IMR-90 (cell line): ENCODE measurements around the gene PLXNB3. TPM values are rescaled to one million over a fixed set of nuclear protein-coding genes. Genes with fewer than 3 reads are reported as not detected.

Experiments
- ATAC-seq: fragments of 200-7000 bp; cut with Tn5 transposase; 2 replicates; pipeline ENCODE4 v1.9.1; 2020; ENCODE audit warnings: low read depth, mild to moderate bottlenecking, moderate library complexity
- BruUV-seq: library from RNA; stranded (reverse); fragments of 400-500 nt; replicated peaks from 2 replicates; lab custom pipeline; 2021; lab: Mats Ljungman, UMichigan
- CTCF ChIA-PET: fragments of 300-600 bp; formaldehyde crosslinking; extraction: SDS; loops from one replicate; lab custom pipeline; 2021; ENCODE audit warnings: antibody characterized with exemption; lab: Yijun Ruan, JAX
- POLR2A ChIA-PET: fragments of 300-600 bp; sonication (Branson Sonifier 250); formaldehyde crosslinking; loops from one replicate; lab custom pipeline; 2022; ENCODE audit warnings: antibody characterized with exemption; ENCODE audit not compliant: unreplicated experiment; lab: Charles Lee
- DNase-seq: peaks from one replicate; pipeline ENCODE4 v3.0.0; 2013
- H2AFZ ChIP-seq: replicated peaks from 2 replicates; pipeline ENCODE3; 2013; ENCODE audit warnings: low read length, mild to moderate bottlenecking; ENCODE audit not compliant: poor library complexity
- H2AK5ac ChIP-seq: 2 replicates; pipeline ENCODE4 v1.6.1; 2013; ENCODE audit warnings: low read depth, low read length, inconsistent platforms
- H2AK9ac ChIP-seq: replicated peaks from 2 replicates; pipeline ENCODE3; 2013; ENCODE audit warnings: mild to moderate bottlenecking, low read depth, low read length, moderate library complexity; ENCODE audit not compliant: poor library complexity
- H2BK120ac ChIP-seq: 2 replicates; pipeline ENCODE4 v1.6.1; 2013; ENCODE audit warnings: low read depth, low read length, inconsistent platforms
- H2BK15ac ChIP-seq: 3 replicates; pipeline ENCODE4 v1.6.1; 2013; ENCODE audit warnings: low read depth, low read length, inconsistent platforms
- H2BK20ac ChIP-seq: 2 replicates; pipeline ENCODE4 v1.6.1; 2013; ENCODE audit warnings: low read depth, mild to moderate bottlenecking, inconsistent platforms, low read length, moderate library complexity
- H2BK5ac ChIP-seq: 2 replicates; pipeline ENCODE4 v1.6.1; 2013; ENCODE audit warnings: mild to moderate bottlenecking, low read depth, low read length, inconsistent platforms; ENCODE audit not compliant: poor library complexity, severe bottlenecking
- H3K14ac ChIP-seq: replicated peaks from 2 replicates; pipeline ENCODE4 v1.6.1; 2013; ENCODE audit warnings: low read depth, low read length, inconsistent platforms
- H3K18ac ChIP-seq: 2 replicates; pipeline ENCODE4 v1.6.1; 2013; ENCODE audit warnings: low read depth, low read length, control low read depth
- H3K23ac ChIP-seq: 2 replicates; pipeline ENCODE4 v1.6.1; 2013; ENCODE audit warnings: low read depth, low read length, inconsistent platforms
- H3K27ac ChIP-seq: 2 replicates; pipeline ENCODE4 v1.5.1; 2013; ENCODE audit warnings: mild to moderate bottlenecking, control low read depth, low read length; ENCODE audit not compliant: insufficient read depth
- H3K27me3 ChIP-seq: 2 replicates; pipeline ENCODE4 v1.6.1; 2013; ENCODE audit warnings: low read length; ENCODE audit not compliant: control insufficient read depth, insufficient read depth
- H3K36me3 ChIP-seq: 2 replicates; pipeline ENCODE4 v1.6.1; 2013; ENCODE audit warnings: low read length, mixed read lengths; ENCODE audit not compliant: control insufficient read depth, insufficient read depth
- H3K4ac ChIP-seq: 2 replicates; pipeline ENCODE4 v1.6.1; 2013; ENCODE audit warnings: low read depth, low read length, inconsistent platforms
- H3K4me1 ChIP-seq: 2 replicates; pipeline ENCODE4 v1.6.1; 2013; ENCODE audit warnings: low read length, mixed read lengths; ENCODE audit not compliant: control insufficient read depth, insufficient read depth
- H3K4me2 ChIP-seq: 2 replicates; pipeline ENCODE4 v1.6.1; 2013; ENCODE audit warnings: low read depth, mild to moderate bottlenecking, control low read depth, low read length, moderate library complexity
- H3K4me3 ChIP-seq: 2 replicates; pipeline ENCODE4 v1.5.1; 2013; ENCODE audit warnings: low read depth, mild to moderate bottlenecking, control low read depth, low read length, moderate library complexity; ENCODE audit not compliant: insufficient read depth
- H3K56ac ChIP-seq: 2 replicates; pipeline ENCODE4 v1.6.1; 2013; ENCODE audit warnings: low read length, inconsistent platforms; ENCODE audit not compliant: insufficient read depth; ENCODE audit errors: extremely low read depth
- H3K79me1 ChIP-seq, 2 experiments: 2 replicates each; pipeline ENCODE4 v1.6.1; 2013; ENCODE audit warnings: low read length in 2 of 2, inconsistent platforms in 1 of 2, low read depth in 1 of 2
- H3K9ac ChIP-seq: 2 replicates; pipeline ENCODE4 v1.6.1; 2013; ENCODE audit warnings: low read depth, low read length, control low read depth
- H3K9me1 ChIP-seq: 2 replicates; pipeline ENCODE4 v1.6.1; 2013; ENCODE audit warnings: low read length, inconsistent platforms; ENCODE audit not compliant: insufficient read depth
- H3K9me3 ChIP-seq: 2 replicates; pipeline ENCODE4 v1.6.1; 2013; ENCODE audit warnings: low read length; ENCODE audit not compliant: control insufficient read depth, insufficient read depth
- H4K20me1 ChIP-seq: 2 replicates; pipeline ENCODE4 v1.6.1; 2013; ENCODE audit warnings: low read length, inconsistent platforms; ENCODE audit not compliant: insufficient read depth
- H4K5ac ChIP-seq: 2 replicates; pipeline ENCODE4 v1.6.1; 2013; ENCODE audit warnings: mild to moderate bottlenecking, low read depth, low read length, control low read depth
- H4K8ac ChIP-seq, 2 experiments: 2 replicates each; pipeline ENCODE4 v1.6.1; 2013; ENCODE audit warnings: low read depth in 2 of 2, low read length in 2 of 2, control low read depth in 1 of 2, inconsistent platforms in 1 of 2
- H4K91ac ChIP-seq: 2 replicates; pipeline ENCODE4 v1.6.1; 2013; ENCODE audit warnings: low read depth, low read length, inconsistent platforms; ENCODE audit not compliant: insufficient read depth
- BHLHE40 ChIP-seq: fragments of 150-350 bp; IDR thresholded peaks from 2 replicates; pipeline ENCODE4 v1.6.1; 2016; ENCODE audit warnings: mild to moderate bottlenecking, low read depth, low read length
- CEBPB ChIP-seq: IDR thresholded peaks from 2 replicates; pipeline ENCODE4 v1.6.1; 2012; ENCODE audit warnings: low read depth, low read length, improper control_type of control experiment
- CHD1 ChIP-seq: IDR thresholded peaks from 2 replicates; pipeline ENCODE4 v1.6.1; 2012; ENCODE audit warnings: low read depth, low read length, improper control_type of control experiment
- ELK1 ChIP-seq: fragments of 150-350 bp; IDR thresholded peaks from 2 replicates; pipeline ENCODE4 v1.6.1; 2016; ENCODE audit warnings: low read depth, mild to moderate bottlenecking, low read length, moderate library complexity, borderline replicate concordance
- FOS ChIP-seq: fragments of 150-350 bp; IDR thresholded peaks from 2 replicates; pipeline ENCODE4 v1.6.1; 2016; ENCODE audit warnings: low read depth, low read length
- MAZ ChIP-seq: IDR thresholded peaks from 2 replicates; pipeline ENCODE4 v1.6.1; 2012; ENCODE audit warnings: low read depth, mild to moderate bottlenecking, low read length, improper control_type of control experiment, moderate library complexity, borderline replicate concordance
- NFE2L2 ChIP-seq: fragments of 150-350 bp; IDR thresholded peaks from 2 replicates; pipeline ENCODE4 v1.6.1; 2016; ENCODE audit warnings: low read depth, mild to moderate bottlenecking, low read length
- RAD21 ChIP-seq: IDR thresholded peaks from 2 replicates; pipeline ENCODE4 v1.6.1; 2012; ENCODE audit warnings: low read length, improper control_type of control experiment
- RFX5 ChIP-seq: IDR thresholded peaks from 2 replicates; pipeline ENCODE4 v1.8.0; 2012; ENCODE audit warnings: low read depth, mild to moderate bottlenecking, low read length, moderate library complexity
- USF2 ChIP-seq: fragments of 150-350 bp; IDR thresholded peaks from 2 replicates; pipeline ENCODE4 v1.6.1; 2017; ENCODE audit warnings: mild to moderate bottlenecking, antibody characterized with exemption, low read length, low read depth
- WGBS, 2 experiments: methylation state at CpG; one replicate each; pipeline versions ENCODE4 v1.1.5 to v1.1.7; 2013; ENCODE audit warnings: missing lambda C conversion rate in 2 of 2; ENCODE audit not compliant: insufficient read length in 1 of 2; ENCODE audit errors: extremely low coverage in 2 of 2; 5-methylcytosine and 5-hydroxymethylcytosine counted together
- dilution Hi-C: fragments of 300-500 bp; cut with HindIII; formaldehyde crosslinking; loops from one replicate; pipeline ENCODE4 v1.14.3; 2018; ENCODE audit warnings: low sequenced_read_pairs; ENCODE audit not compliant: unreplicated experiment
- in situ Hi-C: fragments of 300-500 bp; cut with MboI; formaldehyde crosslinking; loops from 3 replicates; pipeline ENCODE4 v1.14.3; 2019; ENCODE audit warnings: low sequenced_read_pairs, inconsistent platforms, mixed read lengths
- intact Hi-C: fragments of 100-400 bp; cut with micrococcal nuclease; formaldehyde crosslinking; loops from 2 replicates; pipeline ENCODE4 v1.10.0; 2022
- polyA plus RNA-seq, 3 experiments: library from polyadenylated mRNA; depleted of rRNA; stranded (reverse); fragments of >200 nt; gene quantifications; 2 replicates each; pipeline ENCODE4 v1.2.3, GENCODE V29; 2012; ENCODE audit warnings: low replicate concordance in 1 of 3
- total RNA-seq: library from RNA; depleted of rRNA; stranded (reverse); fragments of >200 nt; gene quantifications from 2 replicates; pipeline ENCODE4 v1.2.3, GENCODE V29; 2012

The PLXNB3 gene
- total and polyA plus RNA-seq, 2 of the 4 experiments (the other 2 are of a cell fraction) = 0.36 to 22.3 TPM

GRCh38 chrX:153719701-153720100, 44.3 kb upstream of the PLXNB3 start:
- Histone ChIP-seq H2BK20ac (no peak overlapping the region), H4K5ac (no peak overlapping the region)
- POLR2A ChIA-PET = no interaction called here

More at GRCh38 chrX:153719701-153720100, 44.3 kb upstream of the PLXNB3 start:
- Histone ChIP-seq H3K4me3 (no peak overlapping the region), H2BK15ac (no peak overlapping the region), H3K27me3 (no peaks in the 10 kb centered on the region), H2AK9ac (no peak overlapping the region), H4K20me1 (peaks cover 14% of the 10 kb centered on the region), H3K23ac (no peak overlapping the region), H3K56ac (no peak overlapping the region), H3K9ac (no peak overlapping the region), H2BK120ac (no peak overlapping the region), H2AFZ (no peak overlapping the region), H2BK5ac (no peak overlapping the region), H3K9me1 (no peaks in the 10 kb centered on the region; the same call in 1 of the 2 replicates), H3K27ac (no peak overlapping the region), H3K36me3 (peaks cover 33% of the 10 kb centered on the region), H3K18ac (no peak overlapping the region), H3K4me1 (peaks cover 2% of the 10 kb centered on the region; the same call in 1 of the 2 replicates), H3K79me1 (peaks cover 5 to 12% of the 10 kb centered on the region in 2 experiments; a peak in 3 of 4 replicates), H4K91ac (no peak overlapping the region), H4K8ac (no peak overlapping the region), H3K14ac (no peak overlapping the region), H3K4ac (no peak overlapping the region), H2AK5ac (no peak overlapping the region), H3K4me2 (no peak overlapping the region), H3K9me3 (no peaks in the 10 kb centered on the region)
- in situ Hi-C loops (no loop called here), intact Hi-C loops (no loop called here), dilution Hi-C loops (no loop called here)
- ATAC-seq (no peak), DNase-seq (no peak)
- TF ChIP-seq ELK1 = no peak
- no peak for TF ChIP-seq CEBPB
- TF ChIP-seq FOS = no peak
- TF ChIP-seq MAZ = no peak
- TF ChIP-seq BHLHE40 = no peak
- no peak for TF ChIP-seq CHD1
- no peak for TF ChIP-seq RAD21
- TF ChIP-seq USF2 = no peak
- no peak for TF ChIP-seq RFX5
- TF ChIP-seq NFE2L2 = no peak
- 86% methylated on average over 1 of the region's 2 CpGs; no CpG with 5 or more reads in 1 of the 2 experiments for WGBS, 2 experiments
- CTCF ChIA-PET = no interaction called here
- BruUV-seq = no TSS peak
